H9 (cell line): Measurements from ENCODE around the gene PIEZO2. TPM values are rescaled to one million over a fixed set of nuclear protein-coding genes. Genes with fewer than 3 reads are reported as not detected.

Source experiments
- DNase-seq: peaks from one replicate; pipeline ENCODE4 v3.0.0-alpha.2; 2017
- H2AFZ ChIP-seq: one replicate; pipeline ENCODE4 v1.6.1; 2013; ENCODE audit warnings: mild to moderate bottlenecking, low read length, control low read depth, moderate library complexity
- H2AK5ac ChIP-seq: 2 replicates; pipeline ENCODE4 v1.6.1; 2013; ENCODE audit warnings: low read length, control low read depth, mixed read lengths; ENCODE audit not compliant: insufficient read length
- H2BK120ac ChIP-seq: one replicate; pipeline ENCODE4 v1.6.1; 2013; ENCODE audit warnings: low read depth, mild to moderate bottlenecking, low read length, control low read depth, inconsistent platforms; ENCODE audit not compliant: poor library complexity, severe bottlenecking
- H2BK12ac ChIP-seq: 2 replicates; pipeline ENCODE4 v1.6.1; 2013; ENCODE audit warnings: low read length, control low read depth, mixed read lengths, low read depth; ENCODE audit not compliant: insufficient read length
- H2BK15ac ChIP-seq: 2 replicates; pipeline ENCODE4 v1.6.1; 2013; ENCODE audit warnings: low read depth, low read length, control low read depth
- H2BK20ac ChIP-seq: one replicate; pipeline ENCODE4 v1.6.1; 2013; ENCODE audit warnings: low read depth, mild to moderate bottlenecking, low read length, control low read depth, inconsistent platforms; ENCODE audit not compliant: poor library complexity, severe bottlenecking
- H2BK5ac ChIP-seq: 2 replicates; pipeline ENCODE4 v1.6.1; 2013; ENCODE audit warnings: low read length, control low read depth, mixed read lengths; ENCODE audit not compliant: insufficient read length
- H3K14ac ChIP-seq: 2 replicates; pipeline ENCODE4 v1.6.1; 2013; ENCODE audit warnings: low read length, control low read depth; ENCODE audit not compliant: insufficient read depth
- H3K18ac ChIP-seq: 2 replicates; pipeline ENCODE4 v1.6.1; 2013; ENCODE audit warnings: low read depth, mild to moderate bottlenecking, mixed read lengths, low read length, control low read depth; ENCODE audit not compliant: insufficient read length
- H3K23ac ChIP-seq: 2 replicates; pipeline ENCODE4 v1.6.1; 2013; ENCODE audit warnings: low read length, control low read depth, mixed read lengths, low read depth; ENCODE audit not compliant: insufficient read length
- H3K23me2 ChIP-seq: 2 replicates; pipeline ENCODE4 v1.6.1; 2013; ENCODE audit warnings: low read depth, mild to moderate bottlenecking, mixed read lengths, low read length, control low read depth; ENCODE audit not compliant: insufficient read length, poor library complexity, severe bottlenecking
- H3K27ac ChIP-seq: 2 replicates; pipeline ENCODE4 v1.5.1; 2013; ENCODE audit warnings: low read length, control low read depth, mixed read lengths, low read depth; ENCODE audit not compliant: insufficient read length
- H3K27me3 ChIP-seq: 2 replicates; pipeline ENCODE4 v1.6.1; 2013; ENCODE audit warnings: low read length, control low read depth, inconsistent platforms; ENCODE audit not compliant: insufficient read depth
- H3K4ac ChIP-seq: 2 replicates; pipeline ENCODE4 v1.6.1; 2013; ENCODE audit warnings: low read depth, mild to moderate bottlenecking, control low read depth, inconsistent platforms, low read length, moderate library complexity
- H3K4me1 ChIP-seq: 2 replicates; pipeline ENCODE4 v1.6.1; 2013; ENCODE audit warnings: low read length, control low read depth, inconsistent platforms; ENCODE audit not compliant: insufficient read depth
- H3K4me2 ChIP-seq: 2 replicates; pipeline ENCODE4 v1.6.1; 2013; ENCODE audit warnings: low read length, control low read depth, mixed read lengths; ENCODE audit not compliant: insufficient read length, insufficient read depth
- H3K56ac ChIP-seq: 2 replicates; pipeline ENCODE4 v1.6.1; 2013; ENCODE audit warnings: low read depth, mild to moderate bottlenecking, mixed read lengths, low read length, control low read depth; ENCODE audit not compliant: insufficient read length
- H3K79me1 ChIP-seq: 2 replicates; pipeline ENCODE4 v1.6.1; 2013; ENCODE audit warnings: low read depth, mild to moderate bottlenecking, moderate library complexity, low read length, control low read depth, inconsistent platforms; ENCODE audit not compliant: insufficient read depth, poor library complexity, severe bottlenecking
- H3K79me2 ChIP-seq: 2 replicates; pipeline ENCODE4 v1.6.1; 2013; ENCODE audit warnings: low read length, control low read depth, inconsistent platforms; ENCODE audit not compliant: insufficient read depth
- H3K9ac ChIP-seq: 2 replicates; pipeline ENCODE4 v1.6.1; 2013; ENCODE audit warnings: low read length, control low read depth, mixed read lengths; ENCODE audit not compliant: insufficient read length; ENCODE audit errors: extremely low read depth
- H3K9me3 ChIP-seq: one replicate; pipeline ENCODE4 v1.6.1; 2013; ENCODE audit warnings: low read depth, low read length, inconsistent platforms; ENCODE audit not compliant: control insufficient read depth
- H3T11ph ChIP-seq: one replicate; pipeline ENCODE4 v1.6.1; 2013; ENCODE audit warnings: mild to moderate bottlenecking, low read length, control low read depth, inconsistent platforms
- H4K20me1 ChIP-seq: one replicate; pipeline ENCODE4 v1.6.1; 2013; ENCODE audit not compliant: control insufficient read depth, insufficient read length, insufficient read depth
- H4K5ac ChIP-seq: 2 replicates; pipeline ENCODE4 v1.6.1; 2013; ENCODE audit warnings: low read depth, mild to moderate bottlenecking, mixed read lengths, low read length, control low read depth; ENCODE audit not compliant: insufficient read length
- H4K8ac ChIP-seq: replicated peaks from 2 replicates; pipeline ENCODE4 v1.6.1; 2013; ENCODE audit warnings: low read length, control low read depth, mixed read lengths, low read depth; ENCODE audit not compliant: insufficient read length
- H4K91ac ChIP-seq: 2 replicates; pipeline ENCODE4 v1.6.1; 2013; ENCODE audit warnings: low read depth, mild to moderate bottlenecking, moderate library complexity, mixed read lengths, low read length, control low read depth; ENCODE audit not compliant: insufficient read length
- H3K27ac Mint-ChIP-seq, 3 experiments: 2 replicates in 2 of 3; 3 replicates in 1 of 3; pipeline ENCODE4 v1.8.0; 2020 to 2021; ENCODE audit warnings: mixed read lengths in 3 of 3, mild to moderate bottlenecking in 1 of 3, moderate library complexity in 1 of 3
- H3K27me3 Mint-ChIP-seq: 2 replicates; pipeline ENCODE4 v1.8.0; 2021; ENCODE audit warnings: low read depth, mild to moderate bottlenecking, moderate library complexity, mixed read lengths
- H3K36me3 Mint-ChIP-seq, 3 experiments: 2 replicates in 2 of 3; 3 replicates in 1 of 3; pipeline ENCODE4 v1.8.0; 2020 to 2021; ENCODE audit warnings: low read depth in 3 of 3, mixed read lengths in 3 of 3; ENCODE audit not compliant: insufficient read depth in 1 of 3
- H3K4me1 Mint-ChIP-seq, 2 experiments: 2 replicates each; pipeline ENCODE4 v1.8.0; 2020; ENCODE audit warnings: mixed read lengths in 2 of 2
- H3K4me3 Mint-ChIP-seq, 2 experiments: 2 replicates in 1 of 2; 3 replicates in 1 of 2; pipeline ENCODE4 v1.8.0; 2020 to 2021; ENCODE audit warnings: mild to moderate bottlenecking in 2 of 2, mixed read lengths in 2 of 2, moderate library complexity in 1 of 2
- H3K9me3 Mint-ChIP-seq, 2 experiments: 2 replicates in 1 of 2; 3 replicates in 1 of 2; pipeline ENCODE4 v1.8.0; 2020; ENCODE audit warnings: mild to moderate bottlenecking in 2 of 2, mixed read lengths in 2 of 2, moderate library complexity in 1 of 2
- CTCF ChIP-seq: fragments of 200-600 bp; sonication (generic); conservative IDR thresholded peaks from 3 replicates; pipeline ENCODE4 v1.8.0; 2021; ENCODE audit warnings: antibody characterized with exemption, mild to moderate bottlenecking
- WGBS: extraction: QIAGEN DNeasy Blood & Tissue Kit; methylation state at CpG from one replicate; pipeline ENCODE4 v1.1.7; 2013; ENCODE audit warnings: missing lambda C conversion rate, low lambda C conversion rate, mixed read lengths; ENCODE audit not compliant: insufficient read length; ENCODE audit errors: extremely low coverage; 5-methylcytosine and 5-hydroxymethylcytosine counted together
- total RNA-seq: library from RNA; stranded (reverse); gene quantifications from 2 replicates; pipeline ENCODE4 v1.2.1, GENCODE V29; 2021

PIEZO2 gene
- total RNA-seq, 1 experiment from 2014 or later = 3.9 TPM

- H3K9me3 Mint-ChIP-seq = no peaks in the 10 kb centered on the region; a peak in 1 of 5 replicates
- no peak for TF ChIP-seq CTCF
- no peak overlapping the region for H3K4me2 ChIP-seq
Measured at GRCh38 chr18:11037533-11038240, 111.7 kb downstream of the PIEZO2 start.

More at GRCh38 chr18:11037533-11038240, 111.7 kb downstream of the PIEZO2 start:
- Histone ChIP-seq H3K79me2 (no peaks in the 10 kb centered on the region), H3K9me3 (no peaks in the 10 kb centered on the region), H3K4ac (no peak overlapping the region), H3K27me3 (no peaks in the 10 kb centered on the region), H3K23ac (no peak overlapping the region), H4K20me1 (no peaks in the 10 kb centered on the region), H4K5ac (no peak overlapping the region), H2BK20ac (no peak overlapping the region), H3T11ph (no peak overlapping the region), H3K14ac (no peak overlapping the region), H3K23me2 (no peaks in the 10 kb centered on the region), H4K8ac (no peak overlapping the region), H2AK5ac (no peak overlapping the region), H3K9ac (no peak overlapping the region), H3K4me1 (no peaks in the 10 kb centered on the region; the same call in 1 of the 2 replicates), H2BK12ac (no peak overlapping the region), H3K18ac (no peak overlapping the region), H3K79me1 (no peaks in the 10 kb centered on the region), H3K56ac (no peak overlapping the region), H2AFZ (no peak overlapping the region), H2BK120ac (no peak overlapping the region), H4K91ac (no peak overlapping the region), H2BK15ac (no peak overlapping the region), H3K27ac (no peak overlapping the region), H2BK5ac (no peak overlapping the region)
- no peaks in the 10 kb centered on the region for H3K27me3 Mint-ChIP-seq
- H3K27ac Mint-ChIP-seq = no peak overlapping the region
- WGBS = no CpG with 5 or more reads among the region's 3 CpGs
- DNase-seq = no peak
- H3K36me3 Mint-ChIP-seq = no peaks in the 10 kb centered on the region
- peaks cover 6 to 11% of the 10 kb centered on the region in 2 experiments; a peak in 3 of 4 replicates for H3K4me1 Mint-ChIP-seq
- H3K4me3 Mint-ChIP-seq = no peak overlapping the region
